Measurements from ENCODE around the gene PSMB10.
"Not testable (repeated sequence)": the region's sequence is repeated elsewhere in the genome, so short reads cannot be mapped to it uniquely, and the experiment has no call there.

The PSMB10 gene

GRCh38 chr16:67915831-67916723, 20.6 kb downstream of the PSMB10 start:
- no peak for DNase-seq
- in situ Hi-C loops (cut with HindIII; ENCODE audit: low pct_ligation_motif_present, low pct_unique_long_range_greater_than_20kb, low sequenced_read_pairs), result no loop called here

- in situ Hi-C loops (cut with HindIII; ENCODE audit: low pct_ligation_motif_present, low pct_unique_long_range_greater_than_20kb, low sequenced_read_pairs); DNase-seq: not testable (repeated sequence)
Measured at GRCh38 chr16:67915496-67915769, 21.2 kb downstream of the PSMB10 start.

DNA sequence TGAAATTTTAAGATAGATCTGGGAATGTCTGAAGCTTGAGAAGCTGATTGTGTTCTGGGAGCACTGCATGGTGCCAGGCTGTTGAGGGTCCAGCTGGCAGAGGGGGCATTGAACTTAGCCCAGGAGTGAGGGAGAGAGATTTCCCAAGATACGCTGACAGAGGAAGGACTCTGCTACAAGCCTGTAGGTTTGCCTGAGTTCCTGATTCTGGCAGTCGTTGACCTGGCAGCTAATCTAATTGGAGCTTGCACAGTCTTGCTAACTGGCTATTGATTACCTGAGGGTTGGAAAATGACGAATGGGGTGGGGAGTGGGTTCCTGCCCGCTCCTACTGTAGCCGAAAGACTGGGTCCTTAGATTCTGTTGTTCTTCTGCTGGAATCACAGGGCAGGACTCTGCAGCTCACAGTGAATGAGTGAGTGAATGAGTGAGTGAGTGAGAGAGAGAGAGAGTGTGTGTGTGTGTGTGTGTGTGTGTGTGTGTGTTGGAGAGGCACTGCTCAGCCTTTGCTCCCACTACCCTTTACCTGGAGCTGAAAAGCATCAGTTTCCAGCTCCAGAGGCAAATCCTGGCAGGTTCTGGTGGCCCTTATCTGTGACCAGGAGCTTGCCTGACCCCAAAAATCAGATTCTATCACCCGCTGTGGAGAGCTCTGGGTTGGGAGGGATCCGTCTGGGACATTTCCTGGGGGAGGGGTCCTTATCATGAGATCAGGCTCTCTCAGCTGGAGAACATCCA, 21.7 kb downstream of the PSMB10 start:
- in situ Hi-C loops (cut with HindIII; ENCODE audit: low pct_ligation_motif_present, low pct_unique_long_range_greater_than_20kb, low sequenced_read_pairs), result no loop called here
- no peak for DNase-seq

- no peak for DNase-seq
- in situ Hi-C loops (cut with HindIII; ENCODE audit: low pct_ligation_motif_present, low pct_unique_long_range_greater_than_20kb, low sequenced_read_pairs), result no loop called here
Measured at GRCh38 chr16:67910158-67910557, 26.5 kb downstream of the PSMB10 start.

GRCh38 chr16:67909056-67909742, 27.5 kb downstream of the PSMB10 start:
- in situ Hi-C loops (cut with HindIII; ENCODE audit: low pct_ligation_motif_present, low pct_unique_long_range_greater_than_20kb, low sequenced_read_pairs), result no loop called here
- no peak for DNase-seq

DNA sequence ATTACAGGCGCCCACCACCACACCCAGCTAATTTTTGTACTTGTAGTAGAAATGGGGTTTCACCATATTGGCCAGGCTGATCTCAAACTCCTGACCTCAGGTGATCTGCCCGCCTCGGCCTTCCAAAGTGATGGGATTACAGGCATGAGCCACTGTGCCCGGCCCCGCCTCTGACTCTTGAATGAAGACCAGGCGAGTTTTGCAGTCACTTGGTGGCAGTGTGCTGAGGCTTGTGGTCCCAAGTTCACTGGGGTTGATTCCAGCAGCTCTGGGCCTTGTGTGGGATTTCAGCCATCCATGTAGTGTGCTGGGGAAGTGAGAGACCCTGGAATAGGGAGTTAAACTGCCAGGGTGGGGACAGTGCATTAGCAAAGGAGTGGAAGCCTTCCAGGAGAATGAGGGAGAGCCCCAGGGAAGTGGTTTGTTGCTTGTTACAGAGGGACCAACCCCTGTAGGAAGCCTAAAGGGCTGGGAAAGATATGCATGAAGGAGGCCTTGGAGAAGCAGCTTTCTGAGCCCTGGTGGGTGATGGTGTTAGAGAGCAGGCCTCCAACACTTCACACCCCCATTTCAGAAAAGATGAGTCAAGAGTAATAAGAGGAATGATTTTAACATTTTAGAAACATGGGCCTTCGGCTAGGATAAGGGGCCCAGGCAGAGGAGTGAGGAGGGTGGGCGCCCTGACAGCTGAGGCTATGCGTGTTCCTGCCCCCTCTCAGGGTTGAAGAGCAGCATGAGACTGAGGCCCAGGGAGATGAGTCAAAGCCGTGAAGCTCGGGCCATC, 29.1 kb downstream of the PSMB10 start:
- no peak for DNase-seq
- in situ Hi-C loops (cut with HindIII; ENCODE audit: low pct_ligation_motif_present, low pct_unique_long_range_greater_than_20kb, low sequenced_read_pairs), result no loop called here

DNA sequence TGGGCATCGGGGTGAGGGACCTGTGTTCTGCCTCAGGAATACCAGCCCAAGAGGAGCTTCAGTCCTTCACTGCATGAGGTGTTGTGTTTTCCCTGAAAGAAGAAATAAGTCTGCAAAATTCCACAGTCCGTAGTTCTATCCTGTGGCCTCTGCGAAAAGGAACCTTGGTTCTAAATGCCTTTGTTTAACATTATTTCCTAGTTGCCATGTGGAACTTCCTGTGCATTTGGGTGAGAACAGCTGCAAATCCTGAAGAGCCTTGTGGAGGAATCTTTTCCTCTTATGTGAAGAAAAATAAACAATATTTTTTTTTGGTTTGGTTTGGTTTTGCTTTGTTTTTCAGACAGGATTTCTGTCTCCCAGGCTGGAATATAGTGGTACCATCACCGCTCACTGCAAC, 33.8 kb downstream of the PSMB10 start:
- in situ Hi-C loops (cut with HindIII; ENCODE audit: low pct_ligation_motif_present, low pct_unique_long_range_greater_than_20kb, low sequenced_read_pairs), result no loop called here
- DNase-seq, result no peak

DNA sequence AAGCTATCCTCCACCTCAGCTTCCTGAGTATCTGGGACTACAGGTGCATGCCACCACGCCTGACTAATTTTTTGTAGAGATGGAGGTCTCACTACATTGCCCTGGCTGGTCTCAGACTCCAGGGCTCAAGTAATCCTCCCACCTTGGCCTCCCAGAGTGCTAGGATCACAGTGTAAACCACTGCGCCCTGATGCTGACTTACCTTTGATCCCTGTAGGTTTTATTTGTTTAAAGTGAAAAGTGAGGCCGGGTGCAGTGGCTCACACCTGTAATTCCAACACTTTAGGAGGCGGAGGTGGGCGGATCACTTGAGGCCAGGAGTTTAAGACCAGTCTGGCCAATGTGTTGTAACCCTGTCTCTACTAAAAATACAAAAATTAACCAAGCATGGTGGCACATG, 34.9 kb downstream of the PSMB10 start:
- no peak for DNase-seq
- in situ Hi-C loops (cut with HindIII; ENCODE audit: low pct_ligation_motif_present, low pct_unique_long_range_greater_than_20kb, low sequenced_read_pairs), result no loop called here

- DNase-seq, result no peak
- in situ Hi-C loops (cut with HindIII; ENCODE audit: low pct_ligation_motif_present, low pct_unique_long_range_greater_than_20kb, low sequenced_read_pairs), result no loop called here
Measured at GRCh38 chr16:67897231-67897630, 39.4 kb downstream of the PSMB10 start.

- DNase-seq, result peak; percentile 19
- in situ Hi-C loops (cut with HindIII; ENCODE audit: low pct_ligation_motif_present, low pct_unique_long_range_greater_than_20kb, low sequenced_read_pairs), result no loop called here
Measured at GRCh38 chr16:67893743-67894399, 42.8 kb downstream of the PSMB10 start.

GRCh38 chr16:67892899-67893742, 43.5 kb downstream of the PSMB10 start, which contains the start of gene PSKH1:
PSKH1 (plus strand) TSS chr16:67893254; CDS start chr16:67908750, 15,496 bp downstream.
- in situ Hi-C loops (cut with HindIII; ENCODE audit: low pct_ligation_motif_present, low pct_unique_long_range_greater_than_20kb, low sequenced_read_pairs), result no loop called here
- peak; percentile 97 for DNase-seq

GRCh38 chr16:67892375-67892774, 44.3 kb downstream of the PSMB10 start:
- DNase-seq, result no peak
- in situ Hi-C loops (cut with HindIII; ENCODE audit: low pct_ligation_motif_present, low pct_unique_long_range_greater_than_20kb, low sequenced_read_pairs), result no loop called here

DNA sequence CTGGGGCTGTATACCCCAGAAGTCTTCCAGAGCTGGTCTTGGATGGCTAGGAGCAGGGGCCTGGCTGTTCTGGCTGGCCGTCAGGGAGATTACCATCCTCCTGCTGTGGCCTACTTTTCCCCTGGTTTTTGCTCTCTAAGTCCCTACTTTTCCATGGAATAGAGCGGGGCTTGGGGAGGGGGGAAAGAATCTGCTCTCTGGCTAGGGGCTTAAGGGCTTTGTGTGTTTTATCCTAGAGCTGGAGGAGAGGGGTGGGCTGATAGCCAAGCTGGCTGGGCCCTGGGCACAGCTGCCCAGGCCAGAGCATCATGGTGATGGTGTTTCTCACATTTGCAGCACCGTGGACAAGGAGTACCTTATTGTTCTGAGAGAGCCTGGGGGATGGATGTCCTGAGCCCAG, 48.3 kb downstream of the PSMB10 start:
- no peak for DNase-seq
- in situ Hi-C loops (cut with HindIII; ENCODE audit: low pct_ligation_motif_present, low pct_unique_long_range_greater_than_20kb, low sequenced_read_pairs), result no loop called here

GRCh38 chr16:67886387-67886786, 50.3 kb downstream of the PSMB10 start:
- DNase-seq, result no peak
- in situ Hi-C loops (cut with HindIII; ENCODE audit: low pct_ligation_motif_present, low pct_unique_long_range_greater_than_20kb, low sequenced_read_pairs), result no loop called here

GRCh38 chr16:67885976-67886375, 50.7 kb downstream of the PSMB10 start:
- in situ Hi-C loops (cut with HindIII; ENCODE audit: low pct_ligation_motif_present, low pct_unique_long_range_greater_than_20kb, low sequenced_read_pairs), result no loop called here

GRCh38 chr16:67885545-67885944, 51.1 kb downstream of the PSMB10 start:
- in situ Hi-C loops (cut with HindIII; ENCODE audit: low pct_ligation_motif_present, low pct_unique_long_range_greater_than_20kb, low sequenced_read_pairs), result no loop called here
- DNase-seq, result no peak

More at GRCh38 chr16:67885976-67886375, 50.7 kb downstream of the PSMB10 start:
- no peak for DNase-seq

- DNase-seq, result peak; percentile 94
- in situ Hi-C loops (cut with HindIII; ENCODE audit: low pct_ligation_motif_present, low pct_unique_long_range_greater_than_20kb, low sequenced_read_pairs), result no loop called here
Measured at GRCh38 chr16:67884684-67885083, 52.0 kb downstream of the PSMB10 start, which contains the start of gene NRN1L. NRN1L (plus strand) TSS chr16:67884885; CDS start chr16:67884904, 19 bp downstream.

Data from ACHN (cell line).